IMR-90 (cell line): Measurements from ENCODE around the gene FEZF2. TPM values are rescaled to one million over a fixed set of nuclear protein-coding genes. Genes with fewer than 3 reads are reported as not detected.

ENCODE experiments used
- ATAC-seq: fragments of 200-7000 bp; cut with Tn5 transposase; 2 replicates; pipeline ENCODE4 v1.9.1; 2020; ENCODE audit warnings: low read depth, mild to moderate bottlenecking, moderate library complexity
- BruUV-seq: library from RNA; stranded (reverse); fragments of 400-500 nt; replicated peaks from 2 replicates; lab custom pipeline; 2021; lab: Mats Ljungman, UMichigan
- CTCF ChIA-PET: fragments of 300-600 bp; formaldehyde crosslinking; extraction: SDS; loops from one replicate; lab custom pipeline; 2021; ENCODE audit warnings: antibody characterized with exemption; lab: Yijun Ruan, JAX
- POLR2A ChIA-PET: fragments of 300-600 bp; sonication (Branson Sonifier 250); formaldehyde crosslinking; loops from one replicate; lab custom pipeline; 2022; ENCODE audit warnings: antibody characterized with exemption; ENCODE audit not compliant: unreplicated experiment; lab: Charles Lee
- DNase-seq: peaks from one replicate; pipeline ENCODE4 v3.0.0; 2013
- H2AFZ ChIP-seq: replicated peaks from 2 replicates; pipeline ENCODE3; 2013; ENCODE audit warnings: low read length, mild to moderate bottlenecking; ENCODE audit not compliant: poor library complexity
- H2AK5ac ChIP-seq: 2 replicates; pipeline ENCODE4 v1.6.1; 2013; ENCODE audit warnings: low read depth, low read length, inconsistent platforms
- H2AK9ac ChIP-seq: replicated peaks from 2 replicates; pipeline ENCODE3; 2013; ENCODE audit warnings: mild to moderate bottlenecking, low read depth, low read length, moderate library complexity; ENCODE audit not compliant: poor library complexity
- H2BK120ac ChIP-seq: 2 replicates; pipeline ENCODE4 v1.6.1; 2013; ENCODE audit warnings: low read depth, low read length, inconsistent platforms
- H2BK15ac ChIP-seq: 3 replicates; pipeline ENCODE4 v1.6.1; 2013; ENCODE audit warnings: low read depth, low read length, inconsistent platforms
- H2BK20ac ChIP-seq: 2 replicates; pipeline ENCODE4 v1.6.1; 2013; ENCODE audit warnings: low read depth, mild to moderate bottlenecking, inconsistent platforms, low read length, moderate library complexity
- H2BK5ac ChIP-seq: 2 replicates; pipeline ENCODE4 v1.6.1; 2013; ENCODE audit warnings: mild to moderate bottlenecking, low read depth, low read length, inconsistent platforms; ENCODE audit not compliant: poor library complexity, severe bottlenecking
- H3K14ac ChIP-seq: replicated peaks from 2 replicates; pipeline ENCODE4 v1.6.1; 2013; ENCODE audit warnings: low read depth, low read length, inconsistent platforms
- H3K18ac ChIP-seq: 2 replicates; pipeline ENCODE4 v1.6.1; 2013; ENCODE audit warnings: low read depth, low read length, control low read depth
- H3K23ac ChIP-seq: 2 replicates; pipeline ENCODE4 v1.6.1; 2013; ENCODE audit warnings: low read depth, low read length, inconsistent platforms
- H3K27ac ChIP-seq: 2 replicates; pipeline ENCODE4 v1.5.1; 2013; ENCODE audit warnings: mild to moderate bottlenecking, control low read depth, low read length; ENCODE audit not compliant: insufficient read depth
- H3K27me3 ChIP-seq: 2 replicates; pipeline ENCODE4 v1.6.1; 2013; ENCODE audit warnings: low read length; ENCODE audit not compliant: control insufficient read depth, insufficient read depth
- H3K36me3 ChIP-seq: 2 replicates; pipeline ENCODE4 v1.6.1; 2013; ENCODE audit warnings: low read length, mixed read lengths; ENCODE audit not compliant: control insufficient read depth, insufficient read depth
- H3K4ac ChIP-seq: 2 replicates; pipeline ENCODE4 v1.6.1; 2013; ENCODE audit warnings: low read depth, low read length, inconsistent platforms
- H3K4me1 ChIP-seq: 2 replicates; pipeline ENCODE4 v1.6.1; 2013; ENCODE audit warnings: low read length, mixed read lengths; ENCODE audit not compliant: control insufficient read depth, insufficient read depth
- H3K4me2 ChIP-seq: 2 replicates; pipeline ENCODE4 v1.6.1; 2013; ENCODE audit warnings: low read depth, mild to moderate bottlenecking, control low read depth, low read length, moderate library complexity
- H3K4me3 ChIP-seq: 2 replicates; pipeline ENCODE4 v1.5.1; 2013; ENCODE audit warnings: low read depth, mild to moderate bottlenecking, control low read depth, low read length, moderate library complexity; ENCODE audit not compliant: insufficient read depth
- H3K56ac ChIP-seq: 2 replicates; pipeline ENCODE4 v1.6.1; 2013; ENCODE audit warnings: low read length, inconsistent platforms; ENCODE audit not compliant: insufficient read depth; ENCODE audit errors: extremely low read depth
- H3K79me1 ChIP-seq, 2 experiments: 2 replicates each; pipeline ENCODE4 v1.6.1; 2013; ENCODE audit warnings: low read length in 2 of 2, inconsistent platforms in 1 of 2, low read depth in 1 of 2
- H3K9ac ChIP-seq: 2 replicates; pipeline ENCODE4 v1.6.1; 2013; ENCODE audit warnings: low read depth, low read length, control low read depth
- H3K9me1 ChIP-seq: 2 replicates; pipeline ENCODE4 v1.6.1; 2013; ENCODE audit warnings: low read length, inconsistent platforms; ENCODE audit not compliant: insufficient read depth
- H3K9me3 ChIP-seq: 2 replicates; pipeline ENCODE4 v1.6.1; 2013; ENCODE audit warnings: low read length; ENCODE audit not compliant: control insufficient read depth, insufficient read depth
- H4K20me1 ChIP-seq: 2 replicates; pipeline ENCODE4 v1.6.1; 2013; ENCODE audit warnings: low read length, inconsistent platforms; ENCODE audit not compliant: insufficient read depth
- H4K5ac ChIP-seq: 2 replicates; pipeline ENCODE4 v1.6.1; 2013; ENCODE audit warnings: mild to moderate bottlenecking, low read depth, low read length, control low read depth
- H4K8ac ChIP-seq, 2 experiments: 2 replicates each; pipeline ENCODE4 v1.6.1; 2013; ENCODE audit warnings: low read depth in 2 of 2, low read length in 2 of 2, control low read depth in 1 of 2, inconsistent platforms in 1 of 2
- H4K91ac ChIP-seq: 2 replicates; pipeline ENCODE4 v1.6.1; 2013; ENCODE audit warnings: low read depth, low read length, inconsistent platforms; ENCODE audit not compliant: insufficient read depth
- MXI1 ChIP-seq: IDR thresholded peaks from 2 replicates; pipeline ENCODE4 v1.6.1; 2012; ENCODE audit warnings: low read depth, mild to moderate bottlenecking, low read length, moderate library complexity, borderline replicate concordance
- WGBS, 2 experiments: methylation state at CpG; one replicate each; pipeline versions ENCODE4 v1.1.5 to v1.1.7; 2013; ENCODE audit warnings: missing lambda C conversion rate in 2 of 2; ENCODE audit not compliant: insufficient read length in 1 of 2; ENCODE audit errors: extremely low coverage in 2 of 2; 5-methylcytosine and 5-hydroxymethylcytosine counted together
- dilution Hi-C: fragments of 300-500 bp; cut with HindIII; formaldehyde crosslinking; loops from one replicate; pipeline ENCODE4 v1.14.3; 2018; ENCODE audit warnings: low sequenced_read_pairs; ENCODE audit not compliant: unreplicated experiment
- in situ Hi-C: fragments of 300-500 bp; cut with MboI; formaldehyde crosslinking; loops from 3 replicates; pipeline ENCODE4 v1.14.3; 2019; ENCODE audit warnings: low sequenced_read_pairs, inconsistent platforms, mixed read lengths
- intact Hi-C: fragments of 100-400 bp; cut with micrococcal nuclease; formaldehyde crosslinking; loops from 2 replicates; pipeline ENCODE4 v1.10.0; 2022
- polyA plus RNA-seq, 3 experiments: library from polyadenylated mRNA; depleted of rRNA; stranded (reverse); fragments of >200 nt; gene quantifications; 2 replicates each; pipeline ENCODE4 v1.2.3, GENCODE V29; 2012; ENCODE audit warnings: low replicate concordance in 1 of 3
- total RNA-seq: library from RNA; depleted of rRNA; stranded (reverse); fragments of >200 nt; gene quantifications from 2 replicates; pipeline ENCODE4 v1.2.3, GENCODE V29; 2012
- TF ChIP-seq, protein P1 (sequence below): conservative IDR thresholded peaks from 2 replicates; pipeline ENCODE4 v1.5.1; 2012; ENCODE audit warnings: mild to moderate bottlenecking, low read depth, low read length, improper control_type of control experiment

The FEZF2 gene
- total and polyA plus RNA-seq, 2 of the 4 experiments (the other 2 are of a cell fraction): not detected

- Histone ChIP-seq H3K4me3 (no peak overlapping the region), H3K18ac (no peak overlapping the region), H4K8ac (no peak overlapping the region), H3K36me3 (no peaks in the 10 kb centered on the region), H3K4me2 (no peak overlapping the region), H3K4ac (no peak overlapping the region), H3K9ac (no peak overlapping the region), H2AK9ac (no peak overlapping the region), H2BK5ac (no peak overlapping the region), H2AFZ (no peak overlapping the region), H3K23ac (no peak overlapping the region), H4K91ac (no peak overlapping the region), H3K14ac (no peak overlapping the region), H4K20me1 (no peaks in the 10 kb centered on the region), H4K5ac (no peak overlapping the region), H3K4me1 (no peaks in the 10 kb centered on the region), H3K9me1 (no peaks in the 10 kb centered on the region), H3K56ac (no peak overlapping the region), H3K9me3 (no peaks in the 10 kb centered on the region), H2BK120ac (no peak overlapping the region), H3K27me3 (no peaks in the 10 kb centered on the region), H2AK5ac (no peak overlapping the region), H3K27ac (no peak overlapping the region), H2BK15ac (no peak overlapping the region), H2BK20ac (no peak overlapping the region), H3K79me1 (no peaks in the 10 kb centered on the region)
- POLR2A ChIA-PET: no interaction called here
- no peak for DNase-seq
- BruUV-seq: no TSS peak
- no peak for ATAC-seq
- in situ Hi-C loops (no loop called here), intact Hi-C loops (no loop called here), dilution Hi-C loops (no loop called here)
- TF ChIP-seq, protein P1, sequence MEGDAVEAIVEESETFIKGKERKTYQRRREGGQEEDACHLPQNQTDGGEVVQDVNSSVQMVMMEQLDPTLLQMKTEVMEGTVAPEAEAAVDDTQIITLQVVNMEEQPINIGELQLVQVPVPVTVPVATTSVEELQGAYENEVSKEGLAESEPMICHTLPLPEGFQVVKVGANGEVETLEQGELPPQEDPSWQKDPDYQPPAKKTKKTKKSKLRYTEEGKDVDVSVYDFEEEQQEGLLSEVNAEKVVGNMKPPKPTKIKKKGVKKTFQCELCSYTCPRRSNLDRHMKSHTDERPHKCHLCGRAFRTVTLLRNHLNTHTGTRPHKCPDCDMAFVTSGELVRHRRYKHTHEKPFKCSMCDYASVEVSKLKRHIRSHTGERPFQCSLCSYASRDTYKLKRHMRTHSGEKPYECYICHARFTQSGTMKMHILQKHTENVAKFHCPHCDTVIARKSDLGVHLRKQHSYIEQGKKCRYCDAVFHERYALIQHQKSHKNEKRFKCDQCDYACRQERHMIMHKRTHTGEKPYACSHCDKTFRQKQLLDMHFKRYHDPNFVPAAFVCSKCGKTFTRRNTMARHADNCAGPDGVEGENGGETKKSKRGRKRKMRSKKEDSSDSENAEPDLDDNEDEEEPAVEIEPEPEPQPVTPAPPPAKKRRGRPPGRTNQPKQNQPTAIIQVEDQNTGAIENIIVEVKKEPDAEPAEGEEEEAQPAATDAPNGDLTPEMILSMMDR: no peak
- no peak for TF ChIP-seq MXI1
- no CpG with 5 or more reads among the region's 1 CpG for WGBS, 2 experiments
- CTCF ChIA-PET: interaction anchor here (1.2 kb wide), 1 partner anchor 10 kb away, joined by 3 read pairs; no protein-coding TSS in a partner anchor
These were observed 50.1 kb downstream of the FEZF2 start for GRCh38 chr3:62323241-62323640.
